Measurements from ENCODE around the gene CDC45.

GRCh38 chr22:19517919-19518611, 38.3 kb downstream of the CDC45 start:
- TF ChIP-seq SP140L (CRISPR knock-in tag; IDR thresholded peaks at IDR 0.05; ENCODE audit: borderline replicate concordance) (no peak), ZNF280B (CRISPR knock-in tag; IDR thresholded peaks at IDR 0.05; ENCODE audit: borderline replicate concordance) (no peak)

All from HepG2 (cell line).